GM19395 (cell line): Measurements from ENCODE around the gene MTG1.
"Not testable (repeated sequence)": the region's sequence is repeated elsewhere in the genome, so short reads cannot be mapped to it uniquely, and the experiment has no call there.

ENCODE experiments used
- ATAC-seq: cut with Tn5 transposase; IDR thresholded peaks from one replicate; pipeline ENCODE4 v1.9.1; 2021; ENCODE audit warnings: mild to moderate bottlenecking, moderate library complexity; ENCODE audit not compliant: unreplicated experiment

Gene MTG1

GRCh38 chr10:133461841-133462240 lies 67.9 kb downstream of the MTG1 start:
- no peak for ATAC-seq

- no peak for ATAC-seq
Observed at GRCh38 chr10:133462512-133463305, 68.8 kb downstream of the MTG1 start.

GRCh38 chr10:133464582-133465031 lies 70.7 kb downstream of the MTG1 start:
- ATAC-seq = no peak

- ATAC-seq = no peak
Observed at GRCh38 chr10:133465191-133465949, 71.4 kb downstream of the MTG1 start.

GRCh38 chr10:133465950-133466474 lies 72.1 kb downstream of the MTG1 start:
- no peak for ATAC-seq

GRCh38 chr10:133466683-133467275 lies 72.8 kb downstream of the MTG1 start:
- ATAC-seq = no peak

GRCh38 chr10:133467286-133467911 lies 73.4 kb downstream of the MTG1 start:
- no peak for ATAC-seq

GRCh38 chr10:133469205-133469604 lies 75.2 kb downstream of the MTG1 start:
- ATAC-seq = not testable (repeated sequence)

GRCh38 chr10:133471300-133472109 lies 77.5 kb downstream of the MTG1 start:
- ATAC-seq = no peak
